ENCODE measurements around the gene SNPH.

The SNPH gene

DNA sequence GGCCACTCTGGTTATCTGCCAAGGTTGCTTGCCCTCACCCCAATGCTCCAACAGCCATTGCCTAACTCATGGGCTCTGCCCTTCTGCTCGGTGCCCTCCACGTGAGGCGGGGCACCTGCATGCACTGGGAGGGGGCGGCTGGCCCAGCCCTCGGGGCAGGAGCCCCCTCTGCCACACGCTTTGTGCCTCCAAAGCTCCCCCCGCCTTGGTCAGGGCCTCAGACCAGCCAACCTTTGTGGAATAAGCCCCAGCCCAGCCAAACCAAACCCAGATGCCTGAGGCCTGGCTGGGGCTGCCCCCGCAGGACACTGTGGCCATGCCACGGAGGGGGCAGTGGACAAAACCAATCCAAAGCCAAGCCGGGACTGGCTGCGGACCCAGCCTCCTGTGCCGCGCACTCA is 41.5 kb downstream of the SNPH start:
- DNase-seq: no peak

DNA sequence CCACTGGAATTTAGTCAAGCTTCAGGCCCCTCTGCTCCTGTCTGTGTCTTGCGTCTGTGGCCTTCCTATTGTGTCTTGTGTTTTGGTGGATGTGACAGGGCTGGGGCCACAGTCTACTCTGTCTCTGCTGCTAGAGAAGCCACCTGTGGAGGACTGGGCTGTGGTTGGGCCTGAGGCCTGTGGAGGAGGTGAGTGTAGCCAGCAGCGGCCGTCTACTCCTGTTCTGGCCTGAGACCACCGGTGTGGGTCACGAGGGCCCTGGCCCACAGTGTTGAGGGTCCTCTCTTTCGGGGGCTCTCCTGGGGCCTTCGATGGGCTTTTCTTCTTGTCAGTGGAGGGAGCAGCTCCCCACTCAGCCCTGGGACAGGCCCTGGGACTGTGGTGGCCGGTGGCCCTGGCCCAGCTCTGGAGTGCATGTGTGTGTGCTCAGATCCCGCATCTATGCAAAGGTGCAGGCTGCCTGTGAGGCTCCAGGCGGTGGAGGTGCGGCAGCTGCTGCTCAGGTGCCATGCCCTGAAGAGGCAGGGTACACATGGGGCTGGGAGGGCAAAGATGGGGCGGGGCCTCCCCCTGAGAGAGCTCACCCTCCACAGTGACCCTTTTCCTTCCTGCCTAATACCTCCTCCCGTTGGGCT is 42.1 kb downstream of the SNPH start:
- DNase-seq: no peak

DNA sequence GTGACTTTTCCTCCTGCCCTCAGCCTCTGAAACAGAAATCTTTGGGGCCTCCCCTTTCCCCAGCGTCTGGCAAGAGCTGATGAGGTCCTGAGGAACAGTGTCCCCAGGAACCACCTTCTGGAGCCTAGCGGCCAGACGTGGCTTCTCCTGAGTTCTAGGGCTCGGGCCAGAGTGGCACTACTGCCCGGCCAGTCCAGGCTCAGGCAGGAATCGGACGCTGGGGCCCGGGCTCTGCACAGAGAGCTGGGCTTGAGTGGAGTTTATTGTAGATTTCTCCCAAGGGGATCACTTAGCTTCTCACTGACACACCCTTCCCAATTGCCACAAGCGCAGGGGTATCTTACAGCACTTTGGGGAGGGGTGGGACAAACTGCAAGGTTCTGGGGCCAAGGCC is 42.6 kb downstream of the SNPH start:
- no peak for DNase-seq

DNA sequence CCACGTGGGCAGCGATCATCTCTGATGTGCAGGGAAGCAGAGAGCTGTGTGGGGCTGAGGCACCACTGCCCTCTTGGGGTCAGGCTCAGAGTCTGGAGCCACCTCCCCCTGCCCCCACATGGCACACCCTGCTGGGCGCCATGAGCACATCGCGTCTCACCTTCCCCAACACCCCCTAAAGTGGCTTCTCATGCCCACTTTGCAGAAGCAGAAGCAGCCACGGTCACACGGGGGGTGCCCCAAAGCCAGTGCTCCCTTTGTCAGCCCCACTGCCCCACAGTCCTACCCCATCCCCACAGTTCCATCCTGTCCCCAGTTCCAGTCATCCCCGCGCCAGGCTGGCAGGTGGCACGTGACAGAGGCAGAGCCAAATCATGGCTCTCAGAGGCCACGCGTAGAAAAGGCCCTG is 43.3 kb downstream of the SNPH start:
- no peak for DNase-seq

DNA sequence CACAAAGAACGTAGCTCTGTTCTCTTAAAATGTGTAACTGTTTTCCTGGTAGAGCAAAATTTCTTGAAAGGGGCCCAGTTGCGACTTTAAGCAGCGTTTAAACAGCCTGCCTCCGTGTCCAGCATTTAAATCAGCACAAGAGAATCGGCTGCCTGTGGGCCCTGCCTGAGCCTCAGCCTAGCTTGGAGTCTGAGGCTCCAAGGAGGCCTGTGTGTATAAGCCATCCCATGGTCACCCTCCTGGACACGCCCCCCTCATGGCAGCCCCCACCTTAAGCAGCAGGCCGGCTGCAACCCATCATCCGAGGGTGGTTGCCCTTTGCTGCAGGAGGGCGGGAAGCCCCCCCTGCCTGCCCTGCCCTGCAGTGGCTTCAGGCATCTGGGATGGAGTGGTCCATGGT is 44.0 kb downstream of the SNPH start:
- DNase-seq: no peak

DNA sequence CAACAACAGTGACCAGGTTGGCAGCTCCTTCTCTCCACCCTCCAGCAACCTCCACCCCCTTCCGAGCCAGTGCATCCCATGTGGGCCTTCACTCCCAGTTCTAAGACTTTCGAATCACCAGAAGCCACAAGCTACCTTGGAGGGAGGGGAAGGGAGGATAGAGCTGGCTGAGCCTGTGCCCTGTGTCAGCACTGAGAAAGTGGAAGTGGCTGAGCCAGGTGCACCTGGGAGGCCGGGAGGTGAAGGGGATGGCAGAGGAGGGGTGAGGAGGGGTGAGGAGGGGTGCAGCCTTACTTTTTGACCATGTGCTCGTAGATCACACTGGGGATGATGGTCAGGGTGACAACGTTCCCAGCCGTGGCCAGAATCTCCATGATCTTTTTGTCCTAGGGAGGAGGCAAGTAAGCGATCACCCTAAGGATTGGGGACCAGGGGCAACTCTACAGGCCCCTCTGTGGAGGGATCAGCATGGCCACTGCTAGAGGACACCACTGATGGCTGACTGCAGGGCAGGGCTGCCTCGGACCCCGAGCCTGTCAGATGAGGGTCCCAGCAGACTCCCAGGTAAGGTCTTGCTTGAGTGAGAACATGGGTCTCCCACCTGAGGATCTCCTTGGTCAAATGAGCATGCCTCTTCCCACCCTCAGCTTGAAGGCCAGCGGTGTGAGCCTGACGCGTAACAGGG is 44.6 kb downstream of the SNPH start:
- DNase-seq: no peak

DNA sequence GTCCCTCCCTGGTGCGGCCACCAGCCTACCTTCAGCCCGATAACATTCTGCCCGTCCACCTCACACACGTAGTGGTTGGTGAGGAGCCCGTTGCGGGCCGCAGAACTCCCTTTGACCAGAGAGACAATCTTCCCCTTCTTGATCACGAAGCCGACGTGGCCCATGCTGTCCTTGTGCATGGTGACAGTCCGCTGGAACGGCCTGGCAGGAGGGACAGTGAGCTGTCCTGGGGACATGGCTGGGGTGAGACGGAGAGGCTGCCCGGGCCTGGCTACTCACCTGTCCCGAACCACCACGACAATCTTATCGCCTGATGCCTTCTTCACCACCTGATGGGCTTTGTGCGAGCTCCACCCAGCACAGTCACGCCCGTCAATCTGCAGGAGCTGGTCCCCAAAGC is 46.2 kb downstream of the SNPH start:
- no peak for DNase-seq

DNA sequence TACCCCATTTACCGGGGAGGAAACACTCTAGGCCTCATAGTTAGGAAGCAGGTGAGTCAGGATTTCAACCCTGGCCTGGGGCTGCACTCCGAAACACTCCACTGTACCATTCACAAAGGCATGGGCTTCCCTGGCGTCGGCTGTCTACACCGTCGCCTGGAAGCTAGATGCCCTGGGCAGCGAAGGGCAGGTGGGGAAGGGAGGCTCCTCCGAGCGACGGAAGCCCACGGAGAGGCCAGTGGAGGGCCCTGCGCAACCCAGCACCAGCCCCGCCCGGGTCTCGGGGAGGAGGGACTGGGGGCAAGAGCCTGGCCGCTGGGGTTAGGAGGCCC is 46.8 kb downstream of the SNPH start:
- DNase-seq: no peak

DNA sequence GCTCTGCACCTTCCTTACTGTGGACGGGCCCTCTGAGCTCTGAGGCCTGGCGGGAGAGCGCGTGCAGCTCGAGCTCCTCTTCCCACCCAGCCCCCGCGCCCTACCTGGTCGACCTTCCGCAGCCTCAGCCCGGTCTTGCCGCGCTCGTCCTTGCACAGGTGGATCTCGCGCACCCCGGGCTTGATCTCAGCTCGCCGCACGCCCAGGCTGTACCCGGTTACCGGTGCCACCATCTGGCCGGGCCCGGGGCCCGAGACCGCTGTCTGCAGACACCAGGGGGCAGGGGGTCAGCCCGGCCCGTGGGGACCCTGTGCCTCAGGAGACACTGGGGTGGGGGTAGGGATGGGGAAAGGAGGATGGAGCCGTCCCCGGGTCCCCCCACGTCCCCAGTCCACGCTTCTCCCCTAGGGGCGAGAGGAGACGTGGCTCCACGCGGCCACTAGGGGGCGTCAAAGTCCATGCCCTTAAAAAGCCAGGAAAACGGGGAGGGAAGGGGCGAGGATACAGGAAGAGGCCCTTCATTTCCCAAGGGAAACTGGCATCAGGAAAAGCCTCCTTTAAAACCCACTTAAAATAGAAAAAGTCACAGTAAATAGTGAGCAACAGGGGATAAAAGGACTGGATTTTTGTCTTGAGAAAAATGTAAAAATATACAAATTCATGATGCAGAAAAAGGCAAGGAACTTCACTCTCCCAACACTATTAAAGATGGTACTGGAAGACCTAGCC is 47.3 kb downstream of the SNPH start:
- DNase-seq: peak in 1 of 2 donors; percentile 25

DNA sequence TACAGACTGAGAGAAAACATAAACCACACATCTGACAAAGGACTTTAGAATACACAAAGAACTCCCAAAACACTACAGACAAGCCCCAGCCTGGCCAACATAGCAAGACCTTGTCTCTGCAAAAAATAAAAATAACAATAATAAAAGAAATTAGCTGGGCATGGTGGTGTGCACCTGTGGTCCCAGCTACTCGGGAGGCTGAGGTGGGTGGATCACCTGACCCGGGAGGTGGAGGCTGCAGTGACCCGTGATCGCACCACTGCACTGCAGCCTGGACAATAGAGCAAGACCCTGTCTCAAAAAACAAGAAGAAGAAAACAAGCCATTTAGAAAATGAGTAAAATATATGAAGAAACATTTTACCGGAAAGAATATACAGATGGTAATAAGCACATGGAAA is 49.7 kb downstream of the SNPH start:
- DNase-seq: no peak

DNA sequence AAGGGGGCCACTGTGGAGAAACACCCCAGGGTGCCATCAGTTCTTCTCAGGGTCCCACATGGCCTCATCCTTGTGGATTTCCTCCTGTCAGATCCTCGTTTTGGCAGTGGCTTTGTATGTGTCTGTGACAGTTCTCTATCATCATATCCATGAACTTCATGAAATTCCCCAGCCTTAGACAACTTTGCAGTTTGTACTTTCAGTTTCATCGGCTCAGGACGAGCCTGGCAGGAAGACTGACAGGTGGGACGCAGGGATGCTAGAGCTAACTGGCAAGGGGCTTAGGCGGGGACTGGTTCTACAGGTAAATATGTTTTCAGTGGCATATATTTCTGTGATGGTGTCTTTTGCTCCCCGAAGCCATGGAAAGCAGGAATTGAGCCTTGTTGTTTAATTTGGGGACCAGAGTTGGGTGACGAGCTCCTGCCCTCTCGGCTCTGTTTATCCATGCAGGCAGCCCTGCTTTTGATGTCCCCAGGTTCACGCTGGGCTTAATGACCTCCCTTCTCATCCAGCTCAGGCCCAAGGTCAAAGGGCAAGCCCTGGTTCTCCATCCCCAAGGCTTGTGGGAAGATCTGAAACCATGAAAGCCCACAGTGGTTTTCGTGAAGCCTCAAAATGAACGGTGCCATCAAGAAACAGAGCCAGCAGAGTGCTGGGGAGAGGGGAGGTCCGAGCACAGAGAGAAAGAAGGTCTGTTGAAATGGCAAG is 51.6 kb downstream of the SNPH start:
- no peak for DNase-seq

DNA sequence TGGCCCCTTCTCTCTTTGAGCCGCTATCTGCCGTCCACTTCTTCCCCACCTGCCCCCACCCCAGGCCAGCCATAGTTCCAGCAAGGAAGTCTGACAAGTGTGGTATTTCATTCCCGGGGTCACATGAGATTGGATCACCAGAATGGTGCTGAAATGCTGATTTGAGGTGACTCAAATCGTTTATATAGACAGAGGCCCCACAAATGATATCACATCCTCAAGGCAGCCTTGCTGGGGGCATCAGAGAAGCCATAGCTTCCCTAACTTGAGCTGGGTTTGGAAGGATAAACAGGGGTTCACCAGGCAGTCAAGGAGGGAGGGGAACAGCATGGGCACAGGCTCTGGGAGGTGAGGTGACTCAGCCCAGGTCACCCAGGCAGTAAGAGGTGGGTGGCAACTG is 53.0 kb downstream of the SNPH start:
- DNase-seq: no peak

DNA sequence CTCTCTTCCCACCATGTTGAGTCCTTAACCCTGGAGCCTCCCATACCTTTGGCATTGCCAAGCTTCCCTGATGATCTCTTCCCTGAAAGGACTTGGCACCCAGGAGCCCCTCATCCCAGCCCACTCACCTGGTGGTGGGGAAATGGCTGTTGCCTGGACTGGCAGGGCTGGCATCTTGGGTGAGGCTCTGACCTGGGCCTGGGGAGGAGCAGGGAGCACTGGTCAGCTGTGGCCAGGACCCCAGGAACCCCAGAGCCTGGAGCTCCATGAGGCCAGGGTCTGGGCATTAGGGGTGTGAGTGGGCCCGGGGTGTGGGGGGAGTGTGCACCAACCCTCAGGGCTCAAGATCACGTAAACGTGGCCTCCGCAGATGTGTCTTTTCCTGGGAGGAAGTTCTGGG is 53.4 kb downstream of the SNPH start:
- DNase-seq: no peak

DNA sequence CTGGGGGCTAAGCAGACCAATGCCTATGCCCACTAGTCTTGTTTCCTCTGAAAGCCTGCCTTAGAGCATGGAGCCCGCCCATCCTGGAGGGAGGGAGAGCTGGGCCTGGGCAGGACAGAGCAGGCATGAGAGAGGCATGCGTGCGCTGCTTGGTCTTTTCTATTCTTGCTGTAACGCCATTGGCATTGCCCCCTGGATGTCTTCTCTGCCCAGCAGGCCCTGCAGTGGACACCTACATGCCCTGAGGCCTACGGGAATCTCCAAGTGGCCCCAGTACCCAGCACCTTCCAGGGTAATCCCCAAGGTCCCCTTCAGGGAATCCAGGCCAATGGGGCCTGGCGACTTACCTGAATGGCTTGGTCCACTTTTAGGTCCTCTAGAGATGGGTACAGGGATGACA is 53.9 kb downstream of the SNPH start:
- DNase-seq: no peak

DNA sequence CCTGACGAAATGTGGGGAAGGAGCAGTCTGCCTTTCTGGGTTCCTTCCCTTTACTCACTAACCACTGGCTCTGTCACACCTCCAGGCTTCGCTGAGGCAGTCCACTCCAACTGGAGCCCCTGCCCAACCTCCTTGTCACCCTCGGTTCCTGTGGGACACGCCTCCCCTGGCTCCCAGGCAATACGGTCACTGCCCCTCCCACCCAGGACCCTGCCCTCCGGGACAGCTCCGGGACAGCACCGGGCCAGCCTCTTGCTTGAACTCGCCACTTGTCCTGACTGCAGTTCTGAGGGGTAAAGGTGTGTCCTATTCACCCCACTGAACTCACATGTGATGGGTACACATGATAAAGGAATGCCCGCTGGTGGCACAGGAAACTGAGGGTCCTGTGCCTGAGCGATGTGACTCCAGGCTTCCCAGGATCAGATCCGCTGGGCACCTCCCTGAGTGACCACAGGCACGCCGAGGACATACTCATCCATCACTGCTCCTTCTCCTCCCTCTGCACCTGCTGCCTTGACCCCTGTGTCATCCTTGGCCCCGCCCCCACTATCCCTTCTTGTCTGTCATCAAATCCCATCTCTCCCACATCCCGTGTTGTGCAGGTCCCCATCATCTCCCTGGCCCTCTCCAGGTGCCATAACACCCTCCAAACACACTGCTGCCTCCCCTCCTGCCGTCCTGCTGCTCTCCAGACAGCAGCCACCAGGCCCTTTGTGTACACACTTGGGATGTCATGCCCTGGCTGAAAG is 55.0 kb downstream of the SNPH start:
- DNase-seq: no peak

DNA sequence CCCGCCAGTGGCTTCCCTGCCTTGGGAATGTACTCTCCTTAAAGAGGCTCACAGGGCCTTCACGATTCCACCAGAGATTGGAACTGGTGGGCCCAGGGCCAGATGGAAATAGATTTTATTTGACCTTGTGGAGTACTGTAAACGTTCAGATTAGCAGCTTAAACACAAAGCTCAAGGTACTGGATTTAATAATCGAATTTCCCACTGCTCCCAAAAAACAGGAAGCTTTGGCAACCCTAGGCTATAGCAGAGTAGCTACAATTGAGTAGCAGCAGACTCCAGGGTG is 55.5 kb downstream of the SNPH start:
- DNase-seq: no peak

DNA sequence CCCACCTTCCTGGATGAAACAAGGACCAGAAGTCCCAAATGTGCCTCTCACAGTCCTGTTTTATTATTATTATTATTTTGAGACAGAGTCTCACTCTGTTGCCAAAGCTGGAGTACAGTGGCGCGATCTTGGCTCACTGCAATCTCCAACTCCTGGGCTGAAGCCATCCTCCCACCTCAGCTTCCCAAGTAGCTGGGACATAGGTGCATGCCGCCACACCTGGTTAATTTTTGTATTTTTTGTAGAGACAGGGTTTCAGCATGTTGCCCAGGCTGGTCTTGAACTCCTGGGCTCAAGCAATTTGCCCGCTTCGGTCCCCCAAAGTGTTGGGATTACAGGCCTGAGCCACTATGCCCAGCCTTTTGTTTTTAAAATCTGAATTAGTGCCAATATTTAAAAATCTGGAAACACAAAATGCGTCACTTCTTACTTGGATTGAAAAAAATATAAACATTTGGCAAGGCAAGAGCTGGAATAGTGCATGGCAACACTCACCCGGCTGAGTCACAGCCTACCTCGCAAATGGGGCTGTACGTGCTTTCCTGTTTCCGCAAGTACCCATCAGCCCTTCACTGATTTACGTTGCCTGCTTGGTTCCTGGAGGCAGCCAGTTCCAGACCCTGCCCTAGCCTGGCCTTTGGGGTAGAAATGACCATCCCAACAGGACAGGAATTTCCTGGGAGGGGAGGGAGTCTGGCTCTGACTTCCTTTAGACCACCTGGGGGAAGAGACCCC is 56.6 kb downstream of the SNPH start:
- no peak for DNase-seq

DNA sequence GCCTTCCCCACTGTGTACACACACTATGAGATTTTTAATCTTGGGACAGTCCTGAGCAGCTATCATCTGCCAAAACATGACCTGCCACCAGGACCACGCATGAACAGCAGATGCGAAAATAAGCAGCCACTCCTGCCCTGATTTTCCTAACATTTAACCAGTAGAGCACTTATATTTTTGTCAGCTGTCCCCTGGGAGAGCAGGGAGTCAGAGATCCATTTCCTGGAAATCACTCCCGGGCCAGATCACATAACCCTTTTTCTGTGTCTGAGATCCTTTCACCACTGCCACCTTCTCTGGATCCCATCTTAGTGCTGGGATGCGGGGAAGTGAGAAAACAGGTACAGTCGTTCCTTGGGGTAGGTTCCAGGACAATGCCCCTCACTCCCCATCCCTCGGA is 57.2 kb downstream of the SNPH start:
- no peak for DNase-seq

DNA sequence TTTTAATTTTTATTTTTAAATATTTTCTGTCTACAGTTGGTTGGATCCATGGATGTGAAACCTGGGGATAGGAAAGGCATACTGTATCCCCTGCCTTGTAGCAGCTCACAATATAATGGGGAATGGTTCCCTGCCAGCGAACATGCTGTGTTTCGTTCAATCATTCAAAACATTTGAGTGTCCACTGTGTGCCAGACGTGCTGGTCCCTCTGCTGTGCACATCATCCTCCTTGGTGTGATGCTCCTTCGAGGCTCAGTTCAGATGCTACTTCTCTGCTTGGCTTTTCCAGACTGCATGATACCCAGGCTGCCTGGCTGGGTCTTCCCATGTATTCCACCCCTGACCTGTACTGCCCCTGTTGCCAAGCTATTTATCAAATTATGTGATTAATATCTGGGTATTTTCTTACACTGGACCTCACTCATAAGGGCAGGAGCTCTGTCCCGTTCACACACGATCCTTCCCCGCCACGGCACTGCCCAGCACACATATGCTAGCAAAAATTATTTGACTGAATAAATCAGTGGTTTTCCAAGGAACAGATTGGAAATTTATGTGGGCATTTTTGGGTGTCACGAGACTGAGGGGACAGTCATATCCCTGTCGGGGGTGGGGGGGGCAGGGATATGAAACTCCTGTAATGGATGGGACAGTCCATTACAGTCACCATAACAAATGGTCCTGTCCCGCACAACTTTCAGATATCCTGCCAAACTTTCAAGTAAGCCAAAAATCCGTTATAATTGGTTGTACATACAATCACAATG is 57.9 kb downstream of the SNPH start:
- DNase-seq: no peak

DNA sequence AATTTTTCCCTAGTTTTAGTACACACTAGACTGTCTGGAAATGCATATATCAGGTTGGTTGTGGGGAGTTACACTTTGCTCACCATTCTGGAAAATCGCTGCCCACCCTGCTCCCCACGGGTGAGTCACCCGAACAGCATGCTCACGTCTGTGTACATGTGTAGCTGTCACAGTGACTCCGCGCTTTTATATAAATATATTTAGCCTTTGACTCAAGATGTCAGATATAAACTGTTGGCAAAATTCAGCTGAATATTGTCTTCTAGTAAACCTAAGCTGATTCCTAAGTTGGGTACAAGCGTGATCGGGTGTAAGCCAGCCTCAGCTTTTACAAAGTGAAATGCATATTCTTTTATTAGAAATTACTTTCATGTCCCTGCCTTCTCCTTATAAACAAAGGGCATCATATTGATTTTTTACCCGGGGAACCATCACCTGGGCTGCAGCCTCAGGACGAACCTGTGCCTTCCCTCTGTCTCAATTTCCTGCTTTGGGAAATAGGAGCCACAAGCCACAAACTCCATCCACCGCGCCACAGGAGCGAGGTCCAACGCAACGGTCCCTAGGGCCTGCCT is 58.6 kb downstream of the SNPH start:
- peak in 1 of 2 donors; percentile 49 for DNase-seq
